Loucy (cell line): ENCODE data around the gene BMPR1B.

Source experiments
- H2AFZ ChIP-seq: fragments of 200-600 bp; sonication (generic); 2 replicates; pipeline ENCODE4 v1.6.0; 2016; ENCODE audit warnings: antibody characterized with exemption, mild to moderate bottlenecking, low read length, moderate library complexity
- H3F3A ChIP-seq: fragments of 200-600 bp; 2 replicates; pipeline ENCODE4 v1.6.0; 2016; ENCODE audit warnings: antibody characterized with exemption, low read depth, mild to moderate bottlenecking
- H3K27me3 ChIP-seq: fragments of 200-600 bp; sonication (generic); 2 replicates; pipeline ENCODE4 v1.6.1; 2014; ENCODE audit warnings: low read length, mild to moderate bottlenecking; ENCODE audit not compliant: insufficient read depth, poor library complexity, severe bottlenecking
- H3K36me3 ChIP-seq: fragments of 200-600 bp; sonication (generic); 2 replicates; pipeline ENCODE4 v1.6.1; 2016; ENCODE audit warnings: low read length; ENCODE audit not compliant: insufficient read depth
- H3K4me1 ChIP-seq: fragments of 200-600 bp; sonication (generic); 2 replicates; pipeline ENCODE4 v1.5.1; 2014; ENCODE audit warnings: low read length, mild to moderate bottlenecking; ENCODE audit not compliant: insufficient read depth, poor library complexity, severe bottlenecking
- H3K4me2 ChIP-seq: fragments of 200-600 bp; sonication (generic); 2 replicates; pipeline ENCODE4 v1.6.0; 2014; ENCODE audit warnings: antibody characterized with exemption, low read length, low read depth, mild to moderate bottlenecking; ENCODE audit not compliant: poor library complexity, severe bottlenecking
- H3K4me3 ChIP-seq: fragments of 200-600 bp; sonication (generic); 2 replicates; pipeline ENCODE4 v1.5.1; 2014; ENCODE audit warnings: low read length, mild to moderate bottlenecking, mixed read lengths; ENCODE audit not compliant: poor library complexity, severe bottlenecking
- H3K79me2 ChIP-seq: fragments of 200-600 bp; sonication (generic); 2 replicates; pipeline ENCODE4 v1.6.1; 2014; ENCODE audit warnings: low read length; ENCODE audit not compliant: insufficient read depth
- H3K9ac ChIP-seq: fragments of 200-600 bp; sonication (generic); 2 replicates; pipeline ENCODE4 v1.6.0; 2014; ENCODE audit warnings: mild to moderate bottlenecking, low read depth, low read length, moderate library complexity; ENCODE audit not compliant: poor library complexity, severe bottlenecking
- H3K9me2 ChIP-seq: fragments of 200-600 bp; sonication (generic); replicated peaks from 2 replicates; pipeline ENCODE4 v1.6.1; 2016; ENCODE audit warnings: low read depth, low read length, mixed read lengths
- H3K9me3 ChIP-seq: fragments of 200-600 bp; sonication (generic); 2 replicates; pipeline ENCODE4 v1.6.1; 2014; ENCODE audit warnings: mild to moderate bottlenecking, antibody characterized with exemption, low read length, low read depth; ENCODE audit not compliant: insufficient read depth
- H4K20me1 ChIP-seq: fragments of 200-600 bp; sonication (generic); 2 replicates; pipeline ENCODE4 v1.6.0; 2014; ENCODE audit warnings: antibody characterized with exemption, low read length, mild to moderate bottlenecking; ENCODE audit not compliant: insufficient read depth, poor library complexity, severe bottlenecking
- EZH2phosphoT487 ChIP-seq: fragments of 200-600 bp; IDR thresholded peaks from 2 replicates; pipeline ENCODE4 v1.6.1; 2018; ENCODE audit warnings: antibody characterized with exemption, mild to moderate bottlenecking, moderate library complexity, borderline replicate concordance
- TF ChIP-seq, protein P1 (sequence below): fragments of 200-600 bp; sonication (generic); conservative IDR thresholded peaks from 2 replicates; pipeline ENCODE4 v1.5.1; 2014; ENCODE audit warnings: mild to moderate bottlenecking, antibody characterized with exemption, low read length

Gene BMPR1B

DNA sequence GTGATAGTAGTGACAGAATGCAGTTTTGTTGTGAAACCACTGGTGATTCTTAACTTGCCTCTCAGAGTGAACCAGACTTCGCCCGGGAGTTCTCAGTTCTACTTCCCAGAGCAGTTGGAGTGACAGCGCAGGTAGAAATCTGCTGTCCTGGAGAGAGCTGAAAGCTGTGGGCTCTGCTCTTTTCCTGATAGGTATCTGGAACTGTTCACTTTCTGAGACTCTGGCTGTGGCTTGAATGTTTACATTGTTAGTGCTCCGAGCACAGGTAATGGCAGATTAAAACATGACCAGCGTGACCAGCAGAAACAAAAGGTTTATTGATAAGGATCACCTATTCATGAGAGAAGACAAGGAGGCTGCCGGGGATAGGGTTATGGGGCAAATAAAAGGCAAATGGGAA is 360.7 kb downstream of the BMPR1B start:
- Histone ChIP-seq H3K4me3 (no peak overlapping the region), H2AFZ (no peak overlapping the region), H3K4me1 (peaks cover 2% of the 10 kb centered on the region), H4K20me1 (no peaks in the 10 kb centered on the region), H3K36me3 (no peaks in the 10 kb centered on the region), H3K9me2 (no peaks in the 10 kb centered on the region), H3K4me2 (no peak overlapping the region), H3K9me3 (no peaks in the 10 kb centered on the region), H3K9ac (no peak overlapping the region), H3K79me2 (no peaks in the 10 kb centered on the region), H3F3A (no peaks in the 10 kb centered on the region), H3K27me3 (no peaks in the 10 kb centered on the region)
- no peak for TF ChIP-seq EZH2phosphoT487
- TF ChIP-seq, protein P1, sequence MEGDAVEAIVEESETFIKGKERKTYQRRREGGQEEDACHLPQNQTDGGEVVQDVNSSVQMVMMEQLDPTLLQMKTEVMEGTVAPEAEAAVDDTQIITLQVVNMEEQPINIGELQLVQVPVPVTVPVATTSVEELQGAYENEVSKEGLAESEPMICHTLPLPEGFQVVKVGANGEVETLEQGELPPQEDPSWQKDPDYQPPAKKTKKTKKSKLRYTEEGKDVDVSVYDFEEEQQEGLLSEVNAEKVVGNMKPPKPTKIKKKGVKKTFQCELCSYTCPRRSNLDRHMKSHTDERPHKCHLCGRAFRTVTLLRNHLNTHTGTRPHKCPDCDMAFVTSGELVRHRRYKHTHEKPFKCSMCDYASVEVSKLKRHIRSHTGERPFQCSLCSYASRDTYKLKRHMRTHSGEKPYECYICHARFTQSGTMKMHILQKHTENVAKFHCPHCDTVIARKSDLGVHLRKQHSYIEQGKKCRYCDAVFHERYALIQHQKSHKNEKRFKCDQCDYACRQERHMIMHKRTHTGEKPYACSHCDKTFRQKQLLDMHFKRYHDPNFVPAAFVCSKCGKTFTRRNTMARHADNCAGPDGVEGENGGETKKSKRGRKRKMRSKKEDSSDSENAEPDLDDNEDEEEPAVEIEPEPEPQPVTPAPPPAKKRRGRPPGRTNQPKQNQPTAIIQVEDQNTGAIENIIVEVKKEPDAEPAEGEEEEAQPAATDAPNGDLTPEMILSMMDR = no peak

GRCh38 chr4:95120456-95120855 is 362.7 kb downstream of the BMPR1B start:
- H2AFZ ChIP-seq = no peak overlapping the region
- H3K79me2 ChIP-seq = no peaks in the 10 kb centered on the region
- H3K9me2 ChIP-seq = no peaks in the 10 kb centered on the region
- no peaks in the 10 kb centered on the region for H3F3A ChIP-seq
- H3K4me1 ChIP-seq = peaks cover 7% of the 10 kb centered on the region
- H4K20me1 ChIP-seq = no peaks in the 10 kb centered on the region
- no peak for TF ChIP-seq EZH2phosphoT487
- TF ChIP-seq, protein P1 = no peak
- no peaks in the 10 kb centered on the region for H3K9me3 ChIP-seq
- H3K36me3 ChIP-seq = no peaks in the 10 kb centered on the region
- no peak overlapping the region for H3K4me2 ChIP-seq
- no peak overlapping the region for H3K4me3 ChIP-seq
- no peak overlapping the region for H3K9ac ChIP-seq
- H3K27me3 ChIP-seq = no peaks in the 10 kb centered on the region

GRCh38 chr4:95122001-95122400 is 364.2 kb downstream of the BMPR1B start:
- H3K9ac ChIP-seq = no peak overlapping the region
- peaks cover 7% of the 10 kb centered on the region for H3K4me1 ChIP-seq
- TF ChIP-seq EZH2phosphoT487 = no peak
- TF ChIP-seq, protein P1 = no peak

More at GRCh38 chr4:95122001-95122400, 364.2 kb downstream of the BMPR1B start:
- Histone ChIP-seq H3K79me2 (no peaks in the 10 kb centered on the region), H3K27me3 (no peaks in the 10 kb centered on the region), H3K9me3 (no peaks in the 10 kb centered on the region), H4K20me1 (no peaks in the 10 kb centered on the region), H3K9me2 (no peaks in the 10 kb centered on the region), H3F3A (no peaks in the 10 kb centered on the region), H3K36me3 (no peaks in the 10 kb centered on the region), H3K4me3 (no peak overlapping the region), H2AFZ (no peak overlapping the region), H3K4me2 (no peak overlapping the region)
